ENCODE results near the gene RAB8B. TPM values are rescaled to one million over a fixed set of nuclear protein-coding genes. Genes with fewer than 3 reads are reported as not detected.

RAB8B gene
- total RNA-seq, 2 experiments from 2014 or later: 91.5 to 93.1 TPM

DNA sequence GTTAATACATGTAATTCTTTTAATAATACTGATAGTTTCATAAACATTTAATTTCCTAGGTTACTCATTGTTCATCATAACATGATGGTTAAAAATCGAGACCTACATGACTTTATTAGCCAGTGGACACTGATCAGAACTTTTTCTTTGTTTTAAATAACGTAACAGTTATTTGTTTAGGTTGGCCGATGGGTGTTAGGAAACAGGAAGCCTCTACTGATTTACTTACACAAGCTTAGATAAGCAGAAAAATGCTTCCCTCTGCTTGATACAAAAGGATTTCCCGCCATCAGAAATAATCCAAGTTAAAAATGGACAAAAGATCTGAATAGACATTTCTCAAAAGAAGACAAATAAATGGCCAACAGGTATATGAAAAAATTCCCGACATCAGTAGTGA, 71.4 kb downstream of the RAB8B start:
- peaks cover 33% of the 10 kb centered on the region for H3K36me3 Mint-ChIP-seq (ENCODE audit: low read depth)
- CTCF ChIA-PET: interaction anchor here (0.7 to 1.2 kb wide), 3 partner anchors 9 to 142 kb away, joined by 3 to 6 read pairs (median 4); no protein-coding TSS in a partner anchor
- no peak overlapping the region for H3K4me3 Mint-ChIP-seq
- no peak for DNase-seq
- intact Hi-C loops (cut with micrococcal nuclease): no loop called here
- no peak overlapping the region for H3K27ac Mint-ChIP-seq
- H3K9me3 Mint-ChIP-seq: no peaks in the 10 kb centered on the region
- peaks cover 7% of the 10 kb centered on the region for H3K4me1 Mint-ChIP-seq (ENCODE audit: low read depth)
- no peaks in the 10 kb centered on the region for H3K27me3 Mint-ChIP-seq (ENCODE audit: low read depth)

DNA sequence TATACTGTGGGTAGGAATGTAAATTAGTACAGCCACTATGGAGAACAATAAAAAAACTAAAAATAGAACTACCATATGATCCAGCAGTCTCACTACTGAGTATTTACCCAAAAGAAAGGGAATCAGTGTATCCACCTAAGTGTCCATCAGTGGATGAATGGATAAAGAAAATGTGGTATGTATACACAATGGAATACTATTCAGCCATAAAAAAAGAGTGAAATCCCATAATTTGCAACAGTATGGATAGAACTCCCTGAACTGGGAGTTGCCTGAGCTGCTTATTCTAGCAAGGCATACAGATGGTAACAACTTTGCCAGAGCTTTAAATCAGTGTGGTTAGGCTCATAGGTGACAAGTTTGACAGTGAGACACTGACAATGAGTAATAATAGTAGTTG, 71.9 kb downstream of the RAB8B start:
- CTCF ChIA-PET: interaction anchor here (0.7 to 1.0 kb wide), 2 partner anchors 57 to 95 kb away, joined by 3 read pairs; no protein-coding TSS in a partner anchor
- intact Hi-C loops (cut with micrococcal nuclease): no loop called here

DNA sequence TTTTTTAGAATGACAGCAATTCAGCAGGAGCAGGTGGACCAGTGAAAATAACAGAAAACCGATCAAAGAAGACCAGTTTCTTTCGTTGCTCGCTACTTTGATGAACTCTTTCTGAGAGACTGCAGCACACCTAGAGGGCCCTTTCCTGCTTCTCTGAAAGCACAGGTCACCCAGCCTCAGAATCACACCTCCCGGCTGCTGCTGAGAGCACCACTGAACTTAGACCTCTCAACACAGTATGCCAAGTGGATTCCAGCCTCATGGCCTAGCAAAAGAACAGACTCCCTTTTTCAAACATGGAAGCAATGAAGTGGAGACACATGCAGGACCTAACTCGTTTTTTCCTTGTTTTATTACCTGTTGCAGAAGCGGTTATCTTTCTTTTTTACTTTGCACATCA, 74.1 kb downstream of the RAB8B start:
- no peaks in the 10 kb centered on the region for H3K9me3 Mint-ChIP-seq
- CTCF ChIA-PET: no interaction called here
- peaks cover 3% of the 10 kb centered on the region for H3K4me1 Mint-ChIP-seq (ENCODE audit: low read depth)
- no peak overlapping the region for H3K27ac Mint-ChIP-seq
- H3K27me3 Mint-ChIP-seq (ENCODE audit: low read depth): no peaks in the 10 kb centered on the region
- peaks cover 26% of the 10 kb centered on the region for H3K36me3 Mint-ChIP-seq (ENCODE audit: low read depth)
- no peak overlapping the region for H3K4me3 Mint-ChIP-seq
- intact Hi-C loops (cut with micrococcal nuclease): no loop called here
- DNase-seq: no peak

More for the DNA sequence above, 71.9 kb downstream of the RAB8B start:
- H3K27me3 Mint-ChIP-seq (ENCODE audit: low read depth): no peaks in the 10 kb centered on the region
- no peak overlapping the region for H3K4me3 Mint-ChIP-seq
- H3K4me1 Mint-ChIP-seq (ENCODE audit: low read depth): peaks cover 7% of the 10 kb centered on the region
- H3K9me3 Mint-ChIP-seq: no peaks in the 10 kb centered on the region
- no peak for DNase-seq
- H3K27ac Mint-ChIP-seq: peak overlapping the region; percentile 5
- peaks cover 31% of the 10 kb centered on the region for H3K36me3 Mint-ChIP-seq (ENCODE audit: low read depth)

DNA sequence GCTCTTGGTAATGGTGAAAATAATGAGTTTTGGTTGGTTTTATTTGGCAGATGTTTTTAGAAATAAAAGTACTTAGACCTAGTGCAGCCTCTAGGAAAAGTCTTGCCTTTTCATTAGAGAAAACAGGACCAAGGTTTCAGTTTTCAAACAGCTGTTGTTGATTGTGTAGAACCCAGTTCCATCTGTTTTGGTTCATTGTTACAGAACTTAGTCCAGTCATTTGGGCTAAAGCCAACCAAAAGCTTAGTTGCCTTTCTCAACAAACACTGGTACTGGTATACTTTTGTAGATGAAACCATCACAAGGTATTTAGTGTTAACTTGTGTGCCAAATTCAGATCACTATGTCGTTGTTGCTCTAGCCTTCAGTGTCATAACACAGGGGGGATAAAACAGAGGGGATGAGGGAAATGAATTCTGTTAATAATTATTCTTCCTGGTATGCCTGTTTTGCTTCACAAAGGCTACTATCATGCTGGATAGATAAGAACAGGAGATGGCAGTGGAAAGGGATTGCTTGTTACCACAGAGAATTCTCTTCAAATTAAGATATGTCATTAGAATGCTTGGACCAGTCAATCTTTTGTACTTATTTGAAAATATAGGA, 75.4 kb downstream of the RAB8B start:
- CTCF ChIA-PET: interaction anchor here (0.5 kb wide), 1 partner anchor 840 kb away, joined by 5 read pairs; no protein-coding TSS in a partner anchor
- Mint-ChIP-seq H3K27ac (no peak overlapping the region), H3K9me3 (no peaks in the 10 kb centered on the region), H3K27me3 (ENCODE audit: low read depth) (no peaks in the 10 kb centered on the region), H3K4me1 (ENCODE audit: low read depth) (peaks cover 5% of the 10 kb centered on the region), H3K36me3 (ENCODE audit: low read depth) (peaks cover 30% of the 10 kb centered on the region), H3K4me3 (no peak overlapping the region)
- intact Hi-C loops (cut with micrococcal nuclease): no loop called here
- no peak for DNase-seq

DNA sequence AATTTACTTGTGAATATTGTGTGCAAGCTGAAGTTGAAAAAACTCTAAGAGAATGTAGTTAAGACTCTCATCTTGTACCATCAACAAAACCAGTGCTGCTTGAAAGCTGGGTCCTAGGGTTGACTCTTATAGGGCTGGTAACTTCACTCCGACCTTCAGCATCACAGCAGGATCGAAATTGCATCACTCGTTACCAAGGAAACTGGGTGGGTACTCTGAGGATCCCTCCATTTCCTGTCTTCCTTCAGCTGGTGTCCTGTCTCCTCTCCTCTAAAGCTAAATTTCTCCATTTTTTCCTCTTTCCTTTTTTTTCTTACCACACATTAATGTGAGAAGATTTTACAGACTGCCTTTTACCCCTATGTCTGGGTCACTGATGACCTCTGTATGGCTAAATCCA, 85.0 kb downstream of the RAB8B start:
- Mint-ChIP-seq H3K4me1 (ENCODE audit: low read depth) (peaks cover 30% of the 10 kb centered on the region), H3K36me3 (ENCODE audit: low read depth) (peaks cover 4% of the 10 kb centered on the region), H3K27me3 (ENCODE audit: low read depth) (no peaks in the 10 kb centered on the region), H3K9me3 (no peaks in the 10 kb centered on the region), H3K4me3 (no peak overlapping the region), H3K27ac (no peak overlapping the region)
- CTCF ChIA-PET: interaction anchor here (1.0 to 1.1 kb wide), 4 partner anchors 15 to 128 kb away, joined by 3 to 6 read pairs (median 4); no protein-coding TSS in a partner anchor
- peak; percentile 21 for DNase-seq
- intact Hi-C loops (cut with micrococcal nuclease): no loop called here

DNA sequence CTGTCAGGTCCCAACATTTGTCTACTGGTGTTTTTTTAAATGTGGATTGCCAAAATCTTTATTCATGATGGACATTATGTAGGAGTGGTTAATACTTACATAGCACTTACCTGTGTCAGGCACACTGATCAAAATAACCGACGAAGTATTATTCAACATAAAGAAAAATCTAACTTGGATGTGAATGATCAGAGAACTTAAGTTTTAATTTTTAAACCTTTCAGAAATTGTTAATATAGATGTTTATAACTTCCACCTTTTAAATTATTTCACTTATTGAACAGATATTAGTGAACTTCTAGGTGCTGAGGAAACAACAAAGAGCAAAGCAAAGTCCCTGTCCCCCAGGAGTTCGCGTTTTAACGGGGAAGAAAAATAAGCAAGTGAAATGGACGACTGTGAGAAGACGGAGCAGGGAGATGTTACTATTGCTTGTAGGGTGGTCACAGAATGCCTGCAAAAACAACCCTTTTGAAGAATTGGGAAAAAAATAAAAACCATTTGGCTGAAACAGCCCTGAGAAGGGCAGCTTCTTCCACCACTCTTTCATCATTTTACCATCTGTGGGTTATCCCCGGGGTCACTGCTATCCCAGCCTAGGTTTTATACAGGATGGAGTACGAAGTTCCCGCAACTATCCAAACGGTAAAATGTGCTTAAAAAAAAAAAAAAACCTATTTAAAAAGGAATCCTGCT, 87.1 kb downstream of the RAB8B start:
- CTCF ChIA-PET: interaction anchor here (0.6 to 1.3 kb wide), 6 partner anchors 8 to 182 kb away, joined by 3 to 5 read pairs (median 3); no protein-coding TSS in a partner anchor
- Mint-ChIP-seq H3K27me3 (ENCODE audit: low read depth) (no peaks in the 10 kb centered on the region), H3K36me3 (ENCODE audit: low read depth) (peaks cover 4% of the 10 kb centered on the region), H3K27ac (no peak overlapping the region), H3K4me1 (ENCODE audit: low read depth) (peaks cover 33% of the 10 kb centered on the region), H3K4me3 (peak overlapping the region; percentile 89), H3K9me3 (no peaks in the 10 kb centered on the region)
- intact Hi-C loops (cut with micrococcal nuclease): loop anchor here (1.0 to 5.0 kb wide), 4 partner anchors 39 to 120 kb away; partner anchors contain the start of gene RPS27L
- no peak for DNase-seq

DNA sequence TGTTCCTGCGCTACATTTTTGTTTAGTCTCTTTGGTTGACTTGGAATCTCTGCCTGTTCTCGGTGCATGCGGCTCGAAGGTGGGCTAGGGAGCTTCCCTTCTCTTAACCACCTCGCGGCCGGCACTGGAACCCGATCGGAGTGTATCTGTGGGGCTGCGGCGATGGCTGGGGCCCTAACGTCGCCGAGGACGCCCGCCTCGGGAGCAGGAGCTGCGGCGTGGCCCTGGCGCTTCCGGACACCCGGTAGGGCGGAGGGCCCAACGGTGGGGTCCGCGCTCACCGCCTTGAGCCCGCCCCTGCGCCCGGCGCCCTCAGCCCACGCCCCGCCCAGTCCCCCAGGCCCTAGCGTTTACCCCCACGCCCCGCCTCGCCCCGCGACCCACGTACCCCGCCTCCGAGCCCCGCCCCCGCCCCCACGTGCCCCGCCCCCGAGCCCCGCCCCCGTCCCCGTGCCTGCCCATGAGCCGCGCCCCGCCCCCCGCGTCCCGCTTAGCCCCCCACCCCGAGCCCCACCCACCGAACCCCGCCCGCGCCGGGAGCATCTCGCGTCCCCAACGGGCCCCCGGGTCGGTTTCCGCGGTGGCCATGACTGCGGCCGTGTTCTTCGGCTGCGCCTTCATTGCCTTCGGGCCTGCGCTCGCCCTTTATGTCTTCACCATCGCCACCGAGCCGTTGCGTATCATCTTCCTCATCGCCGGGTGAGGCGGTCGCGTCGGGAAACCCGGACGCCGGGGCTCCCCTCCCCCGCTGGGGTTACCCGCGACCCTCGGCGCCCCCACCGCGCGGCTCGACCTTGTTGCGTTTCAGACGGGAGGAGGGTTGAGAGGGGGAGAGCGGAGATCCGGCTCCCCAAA, 87.9 kb downstream of the RAB8B start, which contains the start of gene APH1B:
TSS of gene APH1B (plus strand) at position 568 of the 855 bp plus-strand sequence. CDS start at position 587, 19 bp downstream.
- intact Hi-C loops (cut with micrococcal nuclease): loop anchor here (1.0 to 5.0 kb wide), 4 partner anchors 40 to 120 kb away; partner anchors contain the start of gene RPS27L
- Mint-ChIP-seq H3K36me3 (ENCODE audit: low read depth) (peaks cover 4% of the 10 kb centered on the region), H3K9me3 (no peaks in the 10 kb centered on the region), H3K4me1 (ENCODE audit: low read depth) (peaks cover 33% of the 10 kb centered on the region), H3K4me3 (peak within 1 kb of the TSS; percentile 89), H3K27me3 (ENCODE audit: low read depth) (no peaks in the 10 kb centered on the region), H3K27ac (peak within 1 kb of the TSS; percentile 75)
- CTCF ChIA-PET: interaction anchor here (0.6 to 1.3 kb wide), 6 partner anchors 8 to 60 kb away, joined by 3 to 5 read pairs (median 4); no protein-coding TSS in a partner anchor
- DNase-seq: peak; percentile 63

DNA sequence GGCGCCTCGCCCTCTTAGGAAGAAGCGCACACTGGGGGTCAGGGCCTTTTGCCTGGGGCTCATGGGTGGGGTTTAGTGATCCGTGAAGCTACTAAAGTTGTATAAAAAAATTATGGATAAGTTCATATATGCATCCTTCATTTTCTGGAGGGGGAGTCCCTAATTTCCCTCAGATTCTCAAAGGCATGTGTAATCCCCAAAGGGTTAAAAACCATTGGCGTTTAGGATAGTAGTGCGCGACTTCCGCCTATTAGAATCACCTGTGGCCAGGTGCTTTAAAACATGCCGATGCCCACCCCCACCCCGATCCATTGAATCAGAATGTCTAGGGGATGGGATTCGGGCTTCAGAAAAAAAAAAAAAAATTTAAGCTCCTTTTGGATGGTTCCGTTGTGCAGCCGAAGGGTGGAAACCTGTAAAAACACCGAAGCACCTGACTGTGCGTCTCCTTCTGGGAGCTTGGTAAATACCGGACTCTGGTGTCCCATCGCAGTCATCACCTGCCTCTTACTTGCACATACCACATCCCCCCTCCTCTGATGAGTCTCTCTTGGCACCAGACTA, 88.6 kb downstream of the RAB8B start:
- CTCF ChIA-PET: interaction anchor here (1.2 kb wide), 1 partner anchor 11 kb away, joined by 5 read pairs; no protein-coding TSS in a partner anchor
- H3K36me3 Mint-ChIP-seq (ENCODE audit: low read depth): peaks cover 2% of the 10 kb centered on the region
- H3K27me3 Mint-ChIP-seq (ENCODE audit: low read depth): no peaks in the 10 kb centered on the region
- H3K4me3 Mint-ChIP-seq: peak overlapping the region; percentile 72
- H3K27ac Mint-ChIP-seq: peak overlapping the region; percentile 63
- no peaks in the 10 kb centered on the region for H3K9me3 Mint-ChIP-seq
- peak; percentile 26 for DNase-seq
- intact Hi-C loops (cut with micrococcal nuclease): loop anchor here (1.0 to 5.0 kb wide), 4 partner anchors 41 to 121 kb away; partner anchors contain the start of gene RPS27L
- peaks cover 30% of the 10 kb centered on the region for H3K4me1 Mint-ChIP-seq (ENCODE audit: low read depth)

DNA sequence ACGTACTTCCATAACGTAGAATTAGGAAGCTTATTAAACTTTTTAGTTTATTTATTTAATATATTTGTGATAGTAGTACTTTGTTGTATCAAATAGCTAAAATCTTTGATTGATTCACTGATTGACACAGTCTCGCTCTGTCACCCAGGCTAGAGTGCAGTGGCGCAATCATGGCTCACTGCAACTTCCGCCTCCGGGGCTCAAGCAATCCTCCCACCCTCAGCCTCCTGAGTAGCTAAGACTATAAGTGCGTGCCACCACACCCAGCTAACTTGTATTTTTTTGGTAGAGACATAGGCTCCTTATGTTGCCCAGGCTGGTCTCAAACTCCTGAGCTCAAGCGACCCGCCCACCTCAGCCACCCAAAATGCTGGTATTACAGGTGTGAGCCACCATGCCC, 93.7 kb downstream of the RAB8B start:
- Mint-ChIP-seq H3K27ac (no peak overlapping the region), H3K36me3 (ENCODE audit: low read depth) (no peaks in the 10 kb centered on the region), H3K4me3 (no peak overlapping the region), H3K27me3 (ENCODE audit: low read depth) (no peaks in the 10 kb centered on the region), H3K4me1 (ENCODE audit: low read depth) (peaks cover 8% of the 10 kb centered on the region), H3K9me3 (no peaks in the 10 kb centered on the region)
- intact Hi-C loops (cut with micrococcal nuclease): no loop called here
- DNase-seq: no peak
- CTCF ChIA-PET: interaction anchor here (0.7 to 1.2 kb wide), 2 partner anchors 8 to 235 kb away, joined by 3 to 4 read pairs; no protein-coding TSS in a partner anchor

DNA sequence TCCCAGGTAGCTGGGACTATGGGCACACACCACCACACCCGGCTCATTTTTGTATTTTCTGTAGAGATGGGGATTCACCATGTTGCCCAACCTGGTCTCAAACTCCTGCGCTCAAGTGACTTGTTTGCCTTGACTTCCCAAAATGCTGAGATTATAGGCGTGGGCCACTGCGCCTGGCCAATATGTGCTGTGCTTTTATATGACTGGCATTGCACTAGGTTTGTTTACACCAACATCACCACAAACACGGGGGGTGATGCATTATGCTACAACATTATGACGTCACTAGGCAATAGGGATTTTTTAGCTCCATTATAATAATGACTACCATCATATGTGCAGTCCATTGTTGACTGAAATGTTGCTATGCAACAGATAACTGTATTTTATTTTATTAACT, 94.9 kb downstream of the RAB8B start:
- Mint-ChIP-seq H3K27me3 (ENCODE audit: low read depth) (no peaks in the 10 kb centered on the region), H3K4me1 (ENCODE audit: low read depth) (peaks cover 10% of the 10 kb centered on the region), H3K9me3 (no peaks in the 10 kb centered on the region), H3K36me3 (ENCODE audit: low read depth) (no peaks in the 10 kb centered on the region), H3K4me3 (no peak overlapping the region), H3K27ac (no peak overlapping the region)
- intact Hi-C loops (cut with micrococcal nuclease): no loop called here
- CTCF ChIA-PET: interaction anchor here (0.8 kb wide), 1 partner anchor 11 kb away, joined by 3 read pairs; no protein-coding TSS in a partner anchor
- DNase-seq: no peak

DNA sequence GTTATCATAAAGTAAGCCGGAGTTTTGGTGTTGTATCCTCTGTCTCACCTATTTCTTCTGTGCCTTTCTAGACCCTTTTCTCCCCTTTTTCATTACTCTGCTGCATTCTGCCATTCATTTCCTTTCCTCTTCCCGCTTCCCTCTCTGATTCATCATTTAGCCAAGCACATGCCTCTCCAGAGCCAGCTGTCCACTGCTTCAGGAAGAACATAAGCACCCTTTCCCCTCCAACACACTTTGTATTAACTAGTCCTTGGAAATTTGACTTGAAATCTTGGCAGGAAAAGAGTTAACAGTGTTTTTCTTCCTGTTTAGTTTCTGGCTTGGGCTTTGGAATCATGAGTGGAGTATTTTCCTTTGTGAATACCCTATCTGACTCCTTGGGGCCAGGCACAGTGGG, 97.7 kb downstream of the RAB8B start:
- CTCF ChIA-PET: interaction anchor here (1.2 to 2.5 kb wide), 3 partner anchors 95 to 117 kb away, joined by 3 to 20 read pairs (median 10); partner anchors contain the start of gene CA12
- intact Hi-C loops (cut with micrococcal nuclease): no loop called here
- no peak overlapping the region for H3K4me3 Mint-ChIP-seq
- no peaks in the 10 kb centered on the region for H3K27me3 Mint-ChIP-seq (ENCODE audit: low read depth)
- no peak for DNase-seq
- H3K4me1 Mint-ChIP-seq (ENCODE audit: low read depth): peaks cover 7% of the 10 kb centered on the region
- H3K27ac Mint-ChIP-seq: no peak overlapping the region
- H3K9me3 Mint-ChIP-seq: no peaks in the 10 kb centered on the region
- no peaks in the 10 kb centered on the region for H3K36me3 Mint-ChIP-seq (ENCODE audit: low read depth)

Measured in activated naive CD4-positive, alpha-beta T cell treated with anti-CD3 and anti-CD28 coated beads for 36 hours (primary cell).